GM18951 (cell line): Measurements from ENCODE around the gene LTK.

Experiments
- POLR2A ChIP-seq: IDR thresholded peaks from 4 replicates; pipeline ENCODE4 v1.6.1; 2011; ENCODE audit warnings: mild to moderate bottlenecking; ENCODE audit not compliant: insufficient read length, insufficient read depth; ENCODE audit errors: extremely low read depth
- in situ Hi-C: fragments of 300-500 bp; cut with MboI; formaldehyde crosslinking; loops from one replicate; pipeline ENCODE4 v1.12.0; 2022; ENCODE audit warnings: low sequenced_read_pairs, mixed read lengths, inconsistent platforms; ENCODE audit not compliant: unreplicated experiment

LTK gene

DNA sequence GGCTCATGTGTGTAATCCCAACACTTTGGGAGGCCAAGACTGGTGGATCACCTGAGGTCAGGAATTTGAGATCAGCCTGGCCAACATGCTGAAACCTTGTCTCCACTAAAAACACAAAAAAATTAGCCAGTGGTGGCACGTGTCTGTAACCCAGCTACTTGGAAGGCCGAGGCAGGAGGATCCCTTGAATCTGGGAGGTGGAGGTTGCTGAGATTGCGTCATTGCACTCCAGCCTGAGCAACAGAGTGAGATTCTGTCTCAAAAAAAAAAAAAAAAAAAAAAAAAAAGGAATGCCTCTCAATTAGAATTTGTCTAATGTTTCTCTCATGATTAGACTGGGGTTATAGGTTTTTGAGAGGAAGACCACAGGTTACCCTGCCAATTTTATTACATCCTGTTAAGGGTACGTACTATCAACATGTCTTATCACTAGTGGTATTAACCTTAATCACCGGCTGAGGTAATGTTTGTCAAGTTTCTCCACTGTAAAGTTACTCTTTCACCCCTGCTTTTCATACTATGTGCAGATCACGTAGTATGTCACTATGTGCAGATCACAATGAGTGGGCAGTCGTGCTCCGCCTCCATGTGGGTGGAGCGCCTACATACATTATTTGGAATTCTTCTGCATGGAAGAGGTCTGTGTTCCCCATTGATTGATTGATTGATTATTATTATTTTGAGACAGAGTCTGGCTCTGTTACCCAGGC is 36.6 kb upstream of the LTK start:
- in situ Hi-C loops = no loop called here
- TF ChIP-seq POLR2A = no peak

DNA sequence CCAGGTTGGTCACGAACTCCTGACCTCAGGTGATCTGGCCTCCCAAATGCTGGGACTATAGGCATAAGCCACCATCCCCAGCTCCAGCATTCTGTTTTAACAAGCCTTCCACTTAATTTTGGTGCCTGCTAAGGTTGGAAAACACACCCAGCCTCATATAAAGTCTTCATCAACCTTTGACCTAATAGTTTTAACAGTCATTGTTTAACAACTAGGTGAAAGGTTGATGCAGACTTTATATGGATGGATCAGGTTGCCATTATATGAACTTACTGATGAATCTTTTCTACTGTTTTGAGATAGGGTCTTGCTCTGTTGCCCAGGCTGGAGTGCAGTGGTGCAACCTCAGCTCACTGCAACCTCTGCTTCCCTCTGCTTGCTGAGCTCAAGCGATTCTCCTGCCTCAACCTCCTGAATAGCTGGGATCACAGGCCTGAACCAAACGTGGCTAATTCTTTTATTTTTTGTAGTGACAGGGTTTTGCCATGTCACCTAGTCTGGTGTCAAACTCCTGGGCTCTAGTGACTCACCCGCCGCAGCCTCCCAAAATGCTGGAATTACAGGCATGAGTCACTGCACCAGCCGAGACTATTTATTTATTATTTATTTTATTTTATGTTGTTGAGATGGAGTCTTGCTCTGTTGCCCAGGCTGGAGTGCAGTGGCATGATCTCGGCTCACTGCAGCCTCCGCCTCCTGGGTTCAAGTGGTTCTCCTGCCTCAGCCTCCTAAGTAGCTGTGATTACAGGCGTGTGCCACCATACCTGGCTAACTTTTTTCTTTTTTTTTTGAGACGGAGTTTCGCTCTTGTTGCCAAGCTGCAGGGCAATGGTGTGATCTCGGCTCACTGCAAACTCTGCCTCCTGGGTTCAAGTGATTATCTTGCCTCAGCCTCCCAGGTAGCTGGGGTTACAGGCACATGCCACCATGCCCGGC is 33.5 kb upstream of the LTK start:
- in situ Hi-C loops = no loop called here

DNA sequence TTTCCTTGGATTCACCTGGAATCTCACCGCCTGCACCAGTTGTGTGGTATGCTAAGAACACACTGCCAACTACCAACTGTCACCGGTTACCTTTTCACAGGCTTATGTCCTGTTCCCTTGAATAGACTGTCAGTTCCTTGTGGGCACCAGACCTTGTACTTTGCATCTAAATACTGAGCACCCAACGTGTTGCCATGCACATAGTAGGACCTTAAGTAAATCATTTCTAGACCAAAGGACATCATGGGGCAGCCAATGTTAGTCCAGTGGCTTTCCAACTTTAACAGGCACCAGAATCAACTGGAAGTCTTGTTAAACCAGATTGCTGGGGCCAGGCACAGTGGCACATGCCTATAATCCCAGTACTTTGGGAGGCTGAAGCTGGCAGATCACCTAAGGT is 31.6 kb upstream of the LTK start:
- in situ Hi-C loops = no loop called here
- no peak for TF ChIP-seq POLR2A

More for the DNA sequence above, 33.5 kb upstream of the LTK start:
- TF ChIP-seq POLR2A = no peak

DNA sequence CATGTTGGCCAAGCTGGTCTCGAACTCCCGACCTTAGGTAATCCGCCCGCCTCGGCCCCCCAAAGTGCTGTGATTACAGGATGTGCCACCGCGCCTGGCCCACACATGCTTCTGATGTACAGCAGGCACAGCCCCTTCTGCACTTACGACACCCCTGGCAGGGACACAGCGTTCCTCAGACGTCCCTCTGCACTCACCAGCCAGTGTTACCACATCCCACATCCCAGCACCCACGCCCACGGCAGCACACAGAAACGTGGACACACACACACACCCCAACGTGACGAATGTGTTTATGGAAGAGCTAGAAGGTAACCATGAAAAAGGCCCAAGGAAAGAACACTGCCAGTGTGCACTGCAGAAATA is 31.0 kb upstream of the LTK start:
- in situ Hi-C loops = no loop called here
- no peak for TF ChIP-seq POLR2A

DNA sequence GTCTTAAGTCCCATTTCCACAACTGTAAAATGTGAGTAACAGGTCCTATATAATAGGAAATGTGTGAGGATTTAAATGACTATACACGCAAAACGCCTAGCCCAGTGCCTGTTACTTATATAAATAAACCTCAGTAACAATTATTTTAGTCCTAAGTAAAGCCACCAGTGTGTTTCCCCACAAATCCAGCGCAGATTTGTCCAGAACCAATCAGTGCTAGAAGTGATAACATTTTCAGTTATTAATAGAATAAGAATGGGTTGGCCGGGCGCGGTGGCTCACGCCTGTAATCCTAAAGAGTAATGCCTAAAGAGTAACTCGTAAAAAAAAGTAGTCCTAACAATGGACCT is 29.9 kb upstream of the LTK start:
- in situ Hi-C loops = no loop called here
- no peak for TF ChIP-seq POLR2A

DNA sequence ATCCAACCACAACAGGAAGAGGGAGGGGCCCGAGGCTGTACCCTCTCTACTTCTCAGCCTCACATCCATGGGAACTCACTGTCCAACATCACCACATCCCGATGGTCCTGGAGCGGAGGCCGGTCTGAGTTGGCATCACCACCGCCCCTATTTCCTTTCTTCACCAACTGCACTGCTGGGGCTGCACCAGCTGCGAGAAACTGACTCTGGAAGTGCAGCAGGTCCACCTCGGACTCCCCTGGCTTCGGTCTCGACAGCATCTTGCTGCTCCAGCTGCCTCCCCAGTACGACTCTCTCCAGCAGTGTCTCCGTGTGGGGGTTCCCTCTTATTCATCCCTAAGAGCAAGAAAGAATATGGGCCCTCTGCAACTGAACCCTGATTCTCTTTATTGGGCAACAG is 23.2 kb upstream of the LTK start:
- in situ Hi-C loops = no loop called here

DNA sequence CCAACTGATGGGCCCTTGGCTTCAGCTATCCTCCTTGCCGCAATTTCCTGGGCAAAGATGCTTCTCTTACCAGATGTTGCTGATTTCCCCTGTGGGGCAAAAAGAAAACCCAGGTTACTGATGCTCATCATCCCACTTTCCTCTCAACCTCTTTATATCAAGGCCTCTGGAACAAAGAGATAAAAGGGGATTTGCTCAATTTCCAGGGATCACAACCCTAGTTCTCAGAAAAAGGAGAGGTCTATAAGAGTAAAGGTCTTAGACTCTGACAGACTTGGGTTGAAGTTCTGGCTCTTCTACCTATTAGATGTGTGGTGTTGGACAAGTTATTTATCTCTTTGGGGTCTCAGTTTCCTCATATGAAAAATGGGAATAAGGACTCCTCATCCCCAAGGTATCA is 21.9 kb upstream of the LTK start:
- TF ChIP-seq POLR2A = no peak
- in situ Hi-C loops = no loop called here

More for the DNA sequence above, 23.2 kb upstream of the LTK start:
- TF ChIP-seq POLR2A = no peak

DNA sequence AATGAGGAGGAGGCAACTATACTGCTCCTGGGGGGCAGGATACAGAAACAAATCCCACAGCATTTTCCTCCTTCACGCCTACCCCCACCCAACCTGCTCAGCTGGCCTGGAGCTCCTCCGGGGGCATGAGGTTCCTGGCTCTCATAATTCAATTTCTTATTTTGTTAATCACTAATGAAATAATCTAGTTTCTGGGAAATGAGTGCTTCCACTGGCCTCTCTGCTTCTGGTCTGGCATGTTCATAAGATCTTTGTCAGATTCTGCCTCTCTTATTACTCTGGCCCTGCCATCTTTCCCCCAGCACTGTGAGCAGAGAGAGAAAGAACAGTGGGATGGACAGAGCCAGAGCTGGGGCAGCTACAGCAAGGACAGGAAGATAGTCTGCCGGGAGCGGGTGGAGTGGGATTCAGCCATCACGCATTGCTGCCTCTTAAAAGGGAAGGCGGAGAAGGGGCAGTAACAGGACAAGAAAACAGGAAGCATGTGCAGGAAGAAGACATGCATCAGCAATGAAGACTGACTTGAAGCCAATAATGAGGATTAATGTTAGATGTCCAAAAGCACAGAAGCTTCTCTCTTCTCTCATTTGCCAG is 16.8 kb upstream of the LTK start:
- no peak for TF ChIP-seq POLR2A
- in situ Hi-C loops = no loop called here

DNA sequence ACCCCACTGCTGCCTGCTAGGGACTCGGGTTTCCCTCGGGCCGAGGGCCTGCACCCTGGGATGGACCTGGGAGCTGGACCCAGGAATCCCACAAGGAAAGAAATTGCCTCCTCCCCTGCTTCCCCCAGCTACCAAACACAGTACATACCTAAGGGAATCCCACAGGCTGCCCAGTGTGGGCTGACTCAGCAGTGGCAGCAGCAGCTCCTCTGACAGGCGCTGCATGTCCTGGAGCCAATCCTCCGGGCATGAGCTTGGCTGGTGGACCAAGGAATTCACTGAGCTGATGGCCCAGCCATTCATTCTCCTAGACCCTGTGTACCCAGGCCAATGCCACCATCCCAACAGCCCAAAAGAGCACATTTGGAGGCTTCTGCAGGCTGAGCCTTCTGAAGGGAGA is 9.5 kb upstream of the LTK start:
- in situ Hi-C loops = no loop called here
- TF ChIP-seq POLR2A = no peak

DNA sequence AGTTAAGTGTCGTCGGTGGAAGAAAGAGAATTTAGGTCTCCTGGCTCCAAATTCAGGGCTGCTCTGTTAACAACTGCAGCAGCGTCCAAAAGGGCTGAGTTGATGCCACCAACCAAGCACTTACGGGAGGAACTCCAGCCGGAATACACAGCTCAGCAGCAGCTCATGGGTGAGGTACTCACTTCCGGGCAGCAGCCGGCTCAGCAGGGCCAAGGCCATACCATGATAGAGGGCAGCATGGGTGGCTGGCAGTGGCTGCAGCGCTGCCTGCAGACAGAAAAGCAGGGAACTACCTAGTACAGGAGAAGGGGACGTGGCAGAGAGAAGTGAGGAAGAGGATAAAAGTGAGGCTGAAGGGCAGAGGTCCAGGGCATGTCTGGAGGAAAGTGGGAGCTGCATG is 8.0 kb upstream of the LTK start:
- in situ Hi-C loops = no loop called here
- no peak for TF ChIP-seq POLR2A

DNA sequence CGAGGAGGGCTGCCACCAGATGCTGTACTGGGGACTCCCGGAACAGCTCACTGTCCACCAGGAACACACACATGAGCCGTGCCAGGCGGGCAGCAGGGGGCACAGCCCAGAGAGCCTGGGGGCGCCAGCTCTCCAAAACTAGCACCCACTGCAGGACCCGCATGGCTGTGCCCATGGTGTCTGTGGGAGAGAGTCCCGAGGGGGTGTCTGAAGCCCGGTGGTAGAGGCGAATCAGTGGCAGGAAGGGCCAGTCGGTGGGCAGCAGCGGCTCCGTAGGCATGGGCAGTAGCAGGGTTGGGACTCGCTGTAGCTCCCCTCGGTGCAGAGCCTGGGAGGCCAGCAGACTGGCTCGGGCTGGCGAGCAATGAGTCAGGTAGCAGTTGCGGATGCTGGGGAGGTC is 7.0 kb upstream of the LTK start:
- in situ Hi-C loops = no loop called here
- TF ChIP-seq POLR2A = no peak

DNA sequence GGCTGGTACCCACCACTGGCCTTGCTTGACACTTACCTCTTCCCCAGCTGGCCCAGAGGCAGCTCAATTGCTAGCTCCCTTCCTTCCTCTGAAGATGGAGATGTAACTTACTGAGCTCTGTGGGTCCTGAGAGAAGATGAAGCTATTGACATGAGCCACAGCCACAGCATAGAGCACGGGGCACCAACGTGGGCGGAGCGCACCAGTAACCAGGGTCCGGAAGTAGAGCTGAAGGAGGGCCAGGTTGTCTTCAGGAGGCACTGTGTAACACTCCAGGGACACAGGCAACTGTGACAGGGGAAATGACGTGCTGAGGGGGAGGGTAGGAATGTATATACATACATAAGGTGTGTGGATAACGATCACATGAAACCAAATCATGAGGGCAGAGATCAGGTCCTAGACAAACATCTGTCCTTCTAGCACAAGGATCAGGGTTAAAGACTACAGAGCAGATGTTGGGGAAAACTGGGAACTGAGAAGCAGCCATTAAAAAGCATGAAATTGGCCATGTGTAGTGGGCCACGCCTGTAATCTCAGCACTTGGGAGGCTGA is 4.3 kb upstream of the LTK start:
- in situ Hi-C loops = no loop called here
- TF ChIP-seq POLR2A = no peak

DNA sequence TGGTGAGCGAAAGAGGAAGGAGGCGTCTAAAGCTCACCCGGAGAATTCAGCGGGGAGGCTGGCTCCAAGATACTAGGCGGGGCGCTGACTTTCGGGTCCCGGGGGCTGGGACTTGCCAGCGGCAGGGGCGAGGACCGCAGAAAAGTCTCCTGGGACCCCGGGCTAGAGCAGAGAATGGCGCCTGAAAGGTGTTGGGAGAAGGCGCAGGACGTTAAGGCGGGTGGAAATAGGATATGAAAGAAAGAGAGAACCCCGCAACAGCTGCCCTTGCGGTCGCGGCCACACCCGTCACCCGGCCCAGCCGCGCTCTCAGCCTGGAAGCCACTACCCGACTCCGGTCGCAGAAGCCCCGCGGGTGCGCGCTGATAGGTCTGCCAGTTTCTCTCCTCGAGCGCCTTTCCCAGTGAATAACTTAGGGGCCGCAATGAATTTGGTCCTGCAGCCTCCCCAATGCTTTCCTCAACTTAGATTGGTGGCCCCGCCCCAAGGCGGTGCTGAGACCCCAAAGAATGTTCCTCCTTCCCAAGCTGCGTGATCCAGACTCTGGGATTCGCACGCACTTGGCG is 604 bp downstream of the LTK start:
- TF ChIP-seq POLR2A = no peak
- in situ Hi-C loops = no loop called here
